WI38 (cell line): ENCODE data around the gene TSC22D1.

Experiments
- H3K4me3 ChIP-seq: 2 replicates; pipeline ENCODE4 v1.5.1; 2011; ENCODE audit warnings: low read depth, mild to moderate bottlenecking, control low read depth, low read length
- TF ChIP-seq, protein P1 (sequence below): IDR thresholded peaks from 2 replicates; pipeline ENCODE4 v1.5.1; 2012; ENCODE audit warnings: low read depth, mild to moderate bottlenecking, control low read depth, low read length

TSC22D1 gene

DNA sequence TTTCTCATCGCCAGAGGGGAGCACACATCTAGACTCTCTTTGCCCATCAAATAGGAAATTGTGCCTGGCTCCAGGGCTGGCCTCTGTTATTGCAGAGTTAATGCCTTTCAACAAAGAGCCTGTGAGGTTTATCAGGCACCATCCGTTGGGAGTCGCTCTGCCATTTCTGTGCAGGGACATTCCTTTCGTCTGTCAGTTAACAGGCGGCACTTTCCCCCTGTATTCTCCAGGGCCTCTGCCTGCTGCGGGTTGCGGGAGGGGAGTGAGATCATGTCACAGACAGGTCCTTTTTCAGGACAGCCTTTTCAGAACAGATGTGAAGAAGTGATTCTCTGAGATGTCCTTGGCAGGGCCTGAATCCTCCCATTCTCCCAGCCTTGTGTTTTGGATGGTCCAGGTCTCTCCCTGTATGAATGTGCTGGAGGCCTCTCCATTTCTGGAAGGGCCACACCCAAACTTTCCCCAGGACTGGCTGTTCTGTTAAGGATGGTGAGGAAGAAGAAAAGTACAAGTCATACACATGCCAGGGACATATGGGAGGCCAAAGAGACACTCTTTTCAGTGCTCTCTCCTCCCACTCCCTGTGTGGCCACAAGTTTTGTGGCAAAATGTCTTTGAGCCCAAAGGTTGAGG, 187.6 kb downstream of the TSC22D1 start:
- TF ChIP-seq, protein P1, sequence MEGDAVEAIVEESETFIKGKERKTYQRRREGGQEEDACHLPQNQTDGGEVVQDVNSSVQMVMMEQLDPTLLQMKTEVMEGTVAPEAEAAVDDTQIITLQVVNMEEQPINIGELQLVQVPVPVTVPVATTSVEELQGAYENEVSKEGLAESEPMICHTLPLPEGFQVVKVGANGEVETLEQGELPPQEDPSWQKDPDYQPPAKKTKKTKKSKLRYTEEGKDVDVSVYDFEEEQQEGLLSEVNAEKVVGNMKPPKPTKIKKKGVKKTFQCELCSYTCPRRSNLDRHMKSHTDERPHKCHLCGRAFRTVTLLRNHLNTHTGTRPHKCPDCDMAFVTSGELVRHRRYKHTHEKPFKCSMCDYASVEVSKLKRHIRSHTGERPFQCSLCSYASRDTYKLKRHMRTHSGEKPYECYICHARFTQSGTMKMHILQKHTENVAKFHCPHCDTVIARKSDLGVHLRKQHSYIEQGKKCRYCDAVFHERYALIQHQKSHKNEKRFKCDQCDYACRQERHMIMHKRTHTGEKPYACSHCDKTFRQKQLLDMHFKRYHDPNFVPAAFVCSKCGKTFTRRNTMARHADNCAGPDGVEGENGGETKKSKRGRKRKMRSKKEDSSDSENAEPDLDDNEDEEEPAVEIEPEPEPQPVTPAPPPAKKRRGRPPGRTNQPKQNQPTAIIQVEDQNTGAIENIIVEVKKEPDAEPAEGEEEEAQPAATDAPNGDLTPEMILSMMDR, result no peak
- H3K4me3 ChIP-seq, result no peak overlapping the region

DNA sequence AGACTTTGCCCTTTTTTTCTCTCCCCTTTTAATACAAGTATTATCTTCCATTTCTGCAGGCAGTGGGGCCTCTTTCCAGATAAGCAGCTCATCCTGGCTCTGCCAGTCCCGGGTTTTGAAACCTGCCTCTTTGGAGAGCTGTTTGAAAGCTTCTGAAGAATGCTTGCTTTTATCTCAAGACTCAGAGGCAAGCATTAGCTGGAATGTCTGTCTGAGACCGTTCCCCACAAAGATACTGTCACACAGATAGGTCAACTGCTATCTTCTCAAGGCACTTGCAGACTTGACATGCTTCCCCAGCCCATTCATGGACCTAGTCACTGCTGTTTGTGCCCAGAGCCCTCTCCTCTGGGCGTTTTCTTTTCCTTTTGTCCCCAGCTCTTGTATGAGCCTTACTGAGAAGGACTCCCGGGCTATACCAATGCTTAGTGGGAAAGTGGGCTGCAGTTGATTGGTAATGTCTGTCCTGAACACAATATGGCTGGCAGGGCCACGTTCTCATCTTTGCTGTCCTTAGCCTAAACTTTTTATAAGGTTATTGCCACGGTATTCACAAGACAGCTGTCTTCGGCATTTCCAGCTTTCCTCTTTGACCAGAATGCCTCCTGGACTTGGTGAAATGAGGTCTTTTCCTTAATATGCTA, 189.1 kb downstream of the TSC22D1 start:
- TF ChIP-seq, protein P1, result no peak
- H3K4me3 ChIP-seq, result no peak overlapping the region

DNA sequence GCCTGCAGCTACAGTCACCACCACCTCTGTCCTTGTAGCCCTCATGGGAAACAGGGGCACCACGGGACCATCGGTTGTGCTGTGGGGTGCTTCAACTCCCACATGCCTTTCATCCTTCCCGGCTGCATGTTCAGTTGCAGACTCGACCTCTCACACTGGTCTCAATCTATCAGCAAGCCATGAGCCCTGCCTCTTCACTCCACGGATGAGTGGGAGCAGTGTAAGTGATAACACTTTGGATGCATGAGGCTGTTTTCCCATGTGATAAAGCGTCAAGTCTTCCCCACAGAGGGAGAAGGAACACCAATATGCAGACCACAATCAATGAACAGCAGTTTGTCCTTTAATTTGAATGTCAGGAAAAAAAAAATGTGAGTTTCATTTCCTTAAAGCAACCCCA, 190.3 kb downstream of the TSC22D1 start:
- no peak overlapping the region for H3K4me3 ChIP-seq
- TF ChIP-seq, protein P1, result no peak

DNA sequence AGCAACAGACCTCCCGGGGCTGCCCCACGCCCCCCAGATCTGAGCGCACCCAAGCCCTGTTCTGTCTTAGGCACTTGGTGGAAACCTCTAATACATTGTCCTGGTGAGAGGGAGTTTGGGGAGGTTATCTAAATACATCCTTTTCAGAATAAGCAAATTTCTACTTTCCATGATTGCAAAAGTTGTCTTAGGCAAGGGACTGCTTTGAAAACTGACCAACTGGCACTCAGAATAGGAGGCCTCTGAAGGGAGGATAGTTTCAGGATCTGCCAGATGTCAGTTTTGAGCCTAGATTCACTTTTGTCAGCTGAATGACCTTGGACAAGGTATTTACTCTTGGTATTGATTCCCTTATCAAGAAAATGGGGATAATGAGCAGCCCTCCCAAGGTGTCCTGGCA, 190.7 kb downstream of the TSC22D1 start:
- no peak overlapping the region for H3K4me3 ChIP-seq
- TF ChIP-seq, protein P1, result no peak

DNA sequence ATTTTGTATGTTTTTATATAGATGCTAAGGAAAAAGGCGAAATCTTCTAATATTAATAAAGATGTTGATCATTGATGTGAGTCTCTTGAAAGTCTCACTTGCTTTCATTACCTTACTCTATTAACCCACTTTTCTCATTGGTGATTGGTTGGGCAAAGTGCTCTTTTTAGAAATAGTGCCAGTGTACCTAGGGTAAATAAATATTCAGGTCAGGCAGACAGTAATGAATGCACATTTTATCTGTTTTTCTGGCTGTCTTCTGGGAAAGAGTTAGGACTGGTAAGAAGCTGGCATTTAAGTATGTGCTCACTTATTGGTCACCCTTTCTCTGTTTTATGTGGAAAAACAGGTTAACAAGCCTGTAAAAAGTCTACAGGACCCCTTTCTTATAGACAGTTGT, 191.4 kb downstream of the TSC22D1 start:
- H3K4me3 ChIP-seq, result no peak overlapping the region
- TF ChIP-seq, protein P1, result no peak

DNA sequence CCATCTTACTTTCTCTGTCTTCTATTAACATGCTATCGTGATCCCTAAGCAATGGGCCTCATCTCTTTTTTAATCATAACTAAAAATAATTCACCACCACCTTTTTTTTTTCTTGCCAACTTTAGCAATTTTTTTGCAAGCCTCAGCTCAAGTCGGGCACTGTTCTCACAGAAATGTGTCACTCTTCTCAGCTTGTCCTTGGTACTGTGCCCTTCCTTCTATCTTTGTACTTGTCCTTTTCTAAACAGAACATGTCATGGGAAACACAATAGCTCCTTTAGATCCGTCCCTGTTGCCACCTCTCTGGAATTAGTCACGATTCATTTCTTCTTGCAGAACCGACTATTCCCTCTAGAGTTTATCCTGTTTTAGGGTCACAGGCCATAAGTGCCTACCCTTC, 192.2 kb downstream of the TSC22D1 start:
- TF ChIP-seq, protein P1, result no peak
- H3K4me3 ChIP-seq, result no peak overlapping the region

DNA sequence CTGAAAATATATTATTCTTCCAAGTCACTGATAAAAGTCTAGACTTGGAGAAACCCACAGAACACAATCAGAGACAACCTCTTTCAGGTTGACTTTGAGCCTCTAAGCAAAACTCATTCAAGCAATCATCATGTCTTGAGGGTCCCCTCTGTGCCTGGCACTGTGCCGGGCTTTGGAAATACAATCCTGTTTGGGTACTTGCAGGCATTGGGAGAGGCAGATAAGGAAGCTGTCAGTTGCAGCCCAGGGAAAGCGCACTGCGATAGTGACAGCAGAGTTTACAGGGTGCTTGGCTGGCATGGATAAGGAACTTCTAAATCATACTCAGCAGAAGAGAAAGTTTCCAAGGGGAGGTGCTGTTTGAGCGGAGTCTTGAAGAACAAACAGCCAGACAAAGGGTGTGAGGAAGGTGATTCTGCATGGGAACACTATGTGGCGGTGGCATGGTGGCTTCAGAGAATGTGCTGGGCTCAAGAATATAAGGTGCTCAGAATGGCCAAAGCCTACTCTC, 193.4 kb downstream of the TSC22D1 start:
- TF ChIP-seq, protein P1, result no peak
- no peak overlapping the region for H3K4me3 ChIP-seq
